OCI-LY3 (cell line): ENCODE results near the gene UMPS.

Source experiments
- CTCF ChIP-seq: fragments of 200-600, 300-600 bp; sonication (generic); IDR thresholded peaks from 2 replicates; pipeline ENCODE4 v1.5.1; 2014; ENCODE audit warnings: antibody characterized with exemption, low read length, low read depth
- EZH2phosphoT487 ChIP-seq: fragments of 200-600 bp; shearing (Covaris generic); IDR thresholded peaks from 2 replicates; pipeline ENCODE4 v1.6.1; 2018; ENCODE audit warnings: antibody characterized with exemption, mixed run types, low read depth

DNA sequence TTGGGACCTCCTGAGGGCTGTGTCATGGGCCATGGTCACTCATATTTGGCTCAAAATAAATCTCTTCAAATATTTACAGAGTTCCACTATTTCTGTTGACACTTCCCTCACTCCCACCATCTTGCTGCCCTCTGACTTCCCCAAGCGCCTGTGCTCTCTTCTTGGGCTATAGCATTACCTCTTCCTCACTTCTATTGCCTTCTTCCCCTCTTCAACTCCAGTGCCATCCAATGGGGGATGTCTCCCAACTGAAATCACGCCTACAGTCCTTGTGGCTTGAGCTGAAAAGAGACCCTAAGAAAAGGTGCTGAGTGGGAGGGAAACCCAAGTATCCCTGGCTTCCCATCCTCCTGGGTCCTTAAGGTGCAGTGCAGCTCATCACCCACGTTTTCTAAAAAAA is 21.8 kb downstream of the UMPS start:
- TF ChIP-seq CTCF (no peak), EZH2phosphoT487 (no peak)
